ENCODE measurements around the gene TSC22D2. TPM values are rescaled to one million over a fixed set of nuclear protein-coding genes. Genes with fewer than 3 reads are reported as not detected.

TSC22D2 gene
- total RNA-seq, 1 donor from 2014 or later, result 116 TPM

- FAIRE-seq, result no peak
- Mint-ChIP-seq H3K27ac (ENCODE audit: unreplicated experiment) (no peak overlapping the region), H3K36me3 (ENCODE audit: low read depth, unreplicated experiment) (peaks cover 12% of the 10 kb centered on the region), H3K9me3 (ENCODE audit: unreplicated experiment) (peaks cover 14% of the 10 kb centered on the region), H3K27me3 (ENCODE audit: low read depth, unreplicated experiment) (peaks cover 4% of the 10 kb centered on the region), H3K4me3 (ENCODE audit: unreplicated experiment) (no peak overlapping the region), H3K4me1 (ENCODE audit: low read depth, unreplicated experiment) (no peaks in the 10 kb centered on the region)
- Histone ChIP-seq H4K20me1 (ENCODE audit: insufficient read depth, low read length) (no peaks in the 10 kb centered on the region), H3K4me1 (ENCODE audit: insufficient read depth, low read length) (no peaks in the 10 kb centered on the region), H3K4me2 (ENCODE audit: low read length) (no peak overlapping the region), H3K79me2 (ENCODE audit: insufficient read depth, low read length) (no peaks in the 10 kb centered on the region), H3K4me3 (ENCODE audit: insufficient read depth, low read depth, low read length) (no peak overlapping the region), H3K27me3 (ENCODE audit: insufficient read depth, low read length) (no peaks in the 10 kb centered on the region), H3K9ac (ENCODE audit: low read length) (no peak overlapping the region), H3K27ac (ENCODE audit: low read depth, low read length) (no peak overlapping the region), H3K9me3 (ENCODE audit: insufficient read depth, low read depth, low read length) (peaks cover 6% of the 10 kb centered on the region), H2AFZ (ENCODE audit: low read depth, low read length) (no peak overlapping the region), H3K36me3 (ENCODE audit: insufficient read depth, low read length) (no peaks in the 10 kb centered on the region)
- TF ChIP-seq, protein P1, sequence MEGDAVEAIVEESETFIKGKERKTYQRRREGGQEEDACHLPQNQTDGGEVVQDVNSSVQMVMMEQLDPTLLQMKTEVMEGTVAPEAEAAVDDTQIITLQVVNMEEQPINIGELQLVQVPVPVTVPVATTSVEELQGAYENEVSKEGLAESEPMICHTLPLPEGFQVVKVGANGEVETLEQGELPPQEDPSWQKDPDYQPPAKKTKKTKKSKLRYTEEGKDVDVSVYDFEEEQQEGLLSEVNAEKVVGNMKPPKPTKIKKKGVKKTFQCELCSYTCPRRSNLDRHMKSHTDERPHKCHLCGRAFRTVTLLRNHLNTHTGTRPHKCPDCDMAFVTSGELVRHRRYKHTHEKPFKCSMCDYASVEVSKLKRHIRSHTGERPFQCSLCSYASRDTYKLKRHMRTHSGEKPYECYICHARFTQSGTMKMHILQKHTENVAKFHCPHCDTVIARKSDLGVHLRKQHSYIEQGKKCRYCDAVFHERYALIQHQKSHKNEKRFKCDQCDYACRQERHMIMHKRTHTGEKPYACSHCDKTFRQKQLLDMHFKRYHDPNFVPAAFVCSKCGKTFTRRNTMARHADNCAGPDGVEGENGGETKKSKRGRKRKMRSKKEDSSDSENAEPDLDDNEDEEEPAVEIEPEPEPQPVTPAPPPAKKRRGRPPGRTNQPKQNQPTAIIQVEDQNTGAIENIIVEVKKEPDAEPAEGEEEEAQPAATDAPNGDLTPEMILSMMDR (IDR thresholded peaks at IDR 0.05; ENCODE audit: insufficient read depth, low read depth, low read length), result no peak
- no peak for TF ChIP-seq EZH2 (IDR thresholded peaks at IDR 0.05; ENCODE audit: insufficient read depth, low read length)
- no peak for DNase-seq (ENCODE audit: low read depth)
These were observed 95.5 kb downstream of the TSC22D2 start for GRCh38 chr3:150503402-150504099.

- FAIRE-seq, result no peak
- Histone ChIP-seq H4K20me1 (ENCODE audit: insufficient read depth, low read length) (no peaks in the 10 kb centered on the region), H3K27me3 (ENCODE audit: insufficient read depth, low read length) (no peaks in the 10 kb centered on the region), H3K27ac (ENCODE audit: low read depth, low read length) (no peak overlapping the region), H3K36me3 (ENCODE audit: insufficient read depth, low read length) (no peaks in the 10 kb centered on the region), H3K4me1 (ENCODE audit: insufficient read depth, low read length) (no peaks in the 10 kb centered on the region), H3K79me2 (ENCODE audit: insufficient read depth, low read length) (no peaks in the 10 kb centered on the region), H3K4me3 (ENCODE audit: insufficient read depth, low read depth, low read length) (no peak overlapping the region), H2AFZ (ENCODE audit: low read depth, low read length) (no peak overlapping the region), H3K9ac (ENCODE audit: low read length) (no peak overlapping the region), H3K4me2 (ENCODE audit: low read length) (no peak overlapping the region), H3K9me3 (ENCODE audit: insufficient read depth, low read depth, low read length) (peaks cover 6% of the 10 kb centered on the region)
- Mint-ChIP-seq H3K4me1 (ENCODE audit: low read depth, unreplicated experiment) (no peaks in the 10 kb centered on the region), H3K9me3 (ENCODE audit: unreplicated experiment) (peaks cover 14% of the 10 kb centered on the region), H3K27ac (ENCODE audit: unreplicated experiment) (no peak overlapping the region), H3K4me3 (ENCODE audit: unreplicated experiment) (no peak overlapping the region), H3K27me3 (ENCODE audit: low read depth, unreplicated experiment) (peaks cover 4% of the 10 kb centered on the region), H3K36me3 (ENCODE audit: low read depth, unreplicated experiment) (peaks cover 8% of the 10 kb centered on the region)
- TF ChIP-seq, protein P1 (IDR thresholded peaks at IDR 0.05; ENCODE audit: insufficient read depth, low read depth, low read length), result no peak
- no peak for TF ChIP-seq EZH2 (IDR thresholded peaks at IDR 0.05; ENCODE audit: insufficient read depth, low read length)
- DNase-seq (ENCODE audit: low read depth), result no peak
These were observed 96.4 kb downstream of the TSC22D2 start for GRCh38 chr3:150504483-150504882.

DNA sequence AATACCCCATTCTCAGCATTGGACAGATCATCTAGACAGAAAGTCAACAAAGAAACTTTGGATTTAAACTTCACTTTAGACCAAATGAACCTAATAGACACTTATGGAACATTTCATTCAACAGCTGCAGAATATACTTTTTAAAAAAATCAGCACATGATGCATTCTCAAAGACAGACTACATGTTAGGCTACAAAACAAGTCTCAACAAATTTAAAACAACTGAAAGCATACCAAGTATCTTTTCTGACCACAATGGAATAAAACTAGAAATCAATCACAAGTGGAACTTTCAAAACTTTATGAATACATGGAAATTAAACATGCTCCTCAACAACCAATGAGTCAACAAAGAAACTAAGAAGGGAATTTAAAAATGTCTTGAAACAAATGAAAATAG is 100.3 kb downstream of the TSC22D2 start:
- no peak for TF ChIP-seq EZH2 (IDR thresholded peaks at IDR 0.05; ENCODE audit: insufficient read depth, low read length)
- TF ChIP-seq, protein P1 (IDR thresholded peaks at IDR 0.05; ENCODE audit: insufficient read depth, low read depth, low read length), result no peak
- Histone ChIP-seq H3K4me3 (ENCODE audit: insufficient read depth, low read depth, low read length) (no peak overlapping the region), H2AFZ (ENCODE audit: low read depth, low read length) (no peak overlapping the region), H3K4me1 (ENCODE audit: insufficient read depth, low read length) (no peaks in the 10 kb centered on the region), H3K27ac (ENCODE audit: low read depth, low read length) (no peak overlapping the region), H3K27me3 (ENCODE audit: insufficient read depth, low read length) (no peaks in the 10 kb centered on the region), H4K20me1 (ENCODE audit: insufficient read depth, low read length) (no peaks in the 10 kb centered on the region), H3K9ac (ENCODE audit: low read length) (no peak overlapping the region), H3K79me2 (ENCODE audit: insufficient read depth, low read length) (no peaks in the 10 kb centered on the region), H3K36me3 (ENCODE audit: insufficient read depth, low read length) (no peaks in the 10 kb centered on the region), H3K9me3 (ENCODE audit: insufficient read depth, low read depth, low read length) (no peaks in the 10 kb centered on the region), H3K4me2 (ENCODE audit: low read length) (no peak overlapping the region)
- H3K4me3 Mint-ChIP-seq (ENCODE audit: unreplicated experiment), result no peak overlapping the region
- peak; percentile 9 for FAIRE-seq
- H3K9me3 Mint-ChIP-seq (ENCODE audit: unreplicated experiment), result peaks cover 3% of the 10 kb centered on the region
- H3K4me1 Mint-ChIP-seq (ENCODE audit: low read depth, unreplicated experiment), result no peaks in the 10 kb centered on the region
- no peaks in the 10 kb centered on the region for H3K36me3 Mint-ChIP-seq (ENCODE audit: low read depth, unreplicated experiment)
- no peak for DNase-seq (ENCODE audit: low read depth)
- H3K27me3 Mint-ChIP-seq (ENCODE audit: low read depth, unreplicated experiment), result peaks cover 4% of the 10 kb centered on the region
- no peak overlapping the region for H3K27ac Mint-ChIP-seq (ENCODE audit: unreplicated experiment)
